Measurements from ENCODE around the gene SEMA3E.
A peak's percentile ranks its signal among the peaks of the same experiment; 100 is the strongest.

Gene SEMA3E

DNA sequence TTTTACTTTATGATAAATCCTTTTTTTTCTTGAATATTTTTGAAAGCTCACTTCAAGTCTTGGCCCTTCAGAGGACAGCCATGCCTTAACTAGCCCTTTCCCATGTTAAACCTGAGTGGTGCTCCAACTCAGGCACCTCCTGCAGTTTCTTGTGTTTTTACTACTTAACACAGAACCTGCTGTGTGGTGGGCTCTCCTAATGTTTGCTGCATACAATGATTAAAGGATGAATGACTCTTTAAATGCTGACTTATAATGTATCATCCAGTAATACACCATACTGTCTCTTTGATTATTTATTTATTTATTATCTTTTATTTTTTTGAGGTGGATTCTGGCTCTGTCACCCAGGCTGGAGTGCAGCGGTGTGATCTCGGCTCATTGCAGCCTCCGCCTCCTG is 179.4 kb downstream of the SEMA3E start:
- H4K20me1 ChIP-seq (ENCODE audit: insufficient read depth) = 0 out of 2 replicates have a peak, but pooled peaks cover 3% of the 10 kb centered on the region
- no peak overlapping the region for H3K27ac ChIP-seq
- TF ChIP-seq, protein P1, sequence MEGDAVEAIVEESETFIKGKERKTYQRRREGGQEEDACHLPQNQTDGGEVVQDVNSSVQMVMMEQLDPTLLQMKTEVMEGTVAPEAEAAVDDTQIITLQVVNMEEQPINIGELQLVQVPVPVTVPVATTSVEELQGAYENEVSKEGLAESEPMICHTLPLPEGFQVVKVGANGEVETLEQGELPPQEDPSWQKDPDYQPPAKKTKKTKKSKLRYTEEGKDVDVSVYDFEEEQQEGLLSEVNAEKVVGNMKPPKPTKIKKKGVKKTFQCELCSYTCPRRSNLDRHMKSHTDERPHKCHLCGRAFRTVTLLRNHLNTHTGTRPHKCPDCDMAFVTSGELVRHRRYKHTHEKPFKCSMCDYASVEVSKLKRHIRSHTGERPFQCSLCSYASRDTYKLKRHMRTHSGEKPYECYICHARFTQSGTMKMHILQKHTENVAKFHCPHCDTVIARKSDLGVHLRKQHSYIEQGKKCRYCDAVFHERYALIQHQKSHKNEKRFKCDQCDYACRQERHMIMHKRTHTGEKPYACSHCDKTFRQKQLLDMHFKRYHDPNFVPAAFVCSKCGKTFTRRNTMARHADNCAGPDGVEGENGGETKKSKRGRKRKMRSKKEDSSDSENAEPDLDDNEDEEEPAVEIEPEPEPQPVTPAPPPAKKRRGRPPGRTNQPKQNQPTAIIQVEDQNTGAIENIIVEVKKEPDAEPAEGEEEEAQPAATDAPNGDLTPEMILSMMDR (conservative IDR thresholded peaks at IDR 0.05; ENCODE audit: low read depth, low read length) = no peak
- no peaks in the 10 kb centered on the region for H3K36me3 ChIP-seq (ENCODE audit: insufficient read depth)
- no peaks in the 10 kb centered on the region for H3K4me1 ChIP-seq (ENCODE audit: low read depth, poor library complexity, severe bottlenecking)
- H2AFZ ChIP-seq (ENCODE audit: low read depth) = no peak overlapping the region
- H3K9ac ChIP-seq = no peak overlapping the region
- H3K4me3 ChIP-seq (IDR thresholded peaks at IDR 0.05; ENCODE audit: insufficient read depth, low read depth, low read length) = no peak overlapping the region
- H3K27me3 ChIP-seq (ENCODE audit: insufficient read depth, low read depth) = no peaks in the 10 kb centered on the region
- no peaks in the 10 kb centered on the region for H3K79me2 ChIP-seq (ENCODE audit: insufficient read depth, low read depth)
- H3K4me2 ChIP-seq = peak overlapping the region; percentile 50; the same call in 1 of the 2 replicates

DNA sequence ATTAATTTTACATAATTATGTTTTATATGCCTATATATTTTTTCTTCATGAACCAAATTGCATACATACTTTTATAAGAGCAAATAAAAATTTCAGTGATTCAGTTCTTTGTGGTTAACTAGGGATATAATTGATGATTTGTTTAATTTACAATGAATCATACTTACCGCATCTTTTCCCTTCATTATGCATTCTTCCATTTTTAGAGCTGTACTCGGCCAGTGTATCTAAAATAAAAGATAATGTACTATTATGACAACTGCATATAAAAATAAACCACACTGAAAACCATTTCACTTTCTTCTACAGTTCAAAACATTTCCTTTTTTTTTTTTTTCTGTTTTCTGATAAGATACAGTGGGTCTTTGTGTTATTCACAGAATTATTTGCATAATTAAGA is 179.9 kb downstream of the SEMA3E start:
- H3K36me3 ChIP-seq (ENCODE audit: insufficient read depth) = no peaks in the 10 kb centered on the region
- no peaks in the 10 kb centered on the region for H3K4me1 ChIP-seq (ENCODE audit: low read depth, poor library complexity, severe bottlenecking)
- no peaks in the 10 kb centered on the region for H3K27me3 ChIP-seq (ENCODE audit: insufficient read depth, low read depth)
- 0 out of 2 replicates have a peak, but pooled peaks cover 3% of the 10 kb centered on the region for H4K20me1 ChIP-seq (ENCODE audit: insufficient read depth)
- H3K9ac ChIP-seq = no peak overlapping the region
- H2AFZ ChIP-seq (ENCODE audit: low read depth) = no peak overlapping the region
- no peaks in the 10 kb centered on the region for H3K79me2 ChIP-seq (ENCODE audit: insufficient read depth, low read depth)
- H3K4me3 ChIP-seq (IDR thresholded peaks at IDR 0.05; ENCODE audit: insufficient read depth, low read depth, low read length) = no peak overlapping the region
- peak overlapping the region; percentile 50 for H3K4me2 ChIP-seq
- TF ChIP-seq, protein P1 (conservative IDR thresholded peaks at IDR 0.05; ENCODE audit: low read depth, low read length) = no peak
- H3K27ac ChIP-seq = no peak overlapping the region; the same call in 1 of the 2 replicates

DNA sequence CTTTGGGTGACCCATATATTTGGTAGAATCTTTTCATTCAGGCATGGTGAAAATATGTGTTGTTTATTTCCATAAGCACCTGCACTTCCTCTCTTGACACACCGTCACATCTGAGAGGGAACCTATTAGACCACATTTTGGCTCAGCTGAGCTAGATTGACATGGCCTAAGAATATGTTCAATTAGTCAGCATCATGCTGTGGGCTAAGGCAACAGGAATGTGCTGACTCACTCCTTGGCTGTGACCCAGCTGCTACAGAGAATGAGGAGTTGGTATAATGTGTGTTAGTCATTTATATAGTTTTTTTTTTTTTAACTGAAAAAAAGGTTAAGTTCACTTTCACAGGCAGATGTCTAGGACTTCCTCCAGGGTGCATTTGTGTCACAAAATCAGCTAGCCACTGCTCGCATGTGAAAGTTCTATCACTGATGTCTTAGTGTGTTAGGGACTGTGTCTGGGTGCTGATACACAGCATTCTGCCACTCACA is 180.6 kb downstream of the SEMA3E start:
- Histone ChIP-seq H4K20me1 (ENCODE audit: insufficient read depth) (0 out of 2 replicates have a peak, but pooled peaks cover 3% of the 10 kb centered on the region), H2AFZ (ENCODE audit: low read depth) (no peak overlapping the region), H3K27ac (peak overlapping the region; percentile 33), H3K9ac (no peak overlapping the region), H3K36me3 (ENCODE audit: insufficient read depth) (no peaks in the 10 kb centered on the region), H3K4me3 (IDR thresholded peaks at IDR 0.05; ENCODE audit: insufficient read depth, low read depth, low read length) (no peak overlapping the region), H3K4me2 (peak overlapping the region; percentile 50), H3K79me2 (ENCODE audit: insufficient read depth, low read depth) (no peaks in the 10 kb centered on the region), H3K27me3 (ENCODE audit: insufficient read depth, low read depth) (no peaks in the 10 kb centered on the region), H3K4me1 (ENCODE audit: low read depth, poor library complexity, severe bottlenecking) (no peaks in the 10 kb centered on the region)
- TF ChIP-seq, protein P1 (conservative IDR thresholded peaks at IDR 0.05; ENCODE audit: low read depth, low read length) = 0 out of 2 replicates have a peak, but pooled peaks have one; percentile 20

DNA sequence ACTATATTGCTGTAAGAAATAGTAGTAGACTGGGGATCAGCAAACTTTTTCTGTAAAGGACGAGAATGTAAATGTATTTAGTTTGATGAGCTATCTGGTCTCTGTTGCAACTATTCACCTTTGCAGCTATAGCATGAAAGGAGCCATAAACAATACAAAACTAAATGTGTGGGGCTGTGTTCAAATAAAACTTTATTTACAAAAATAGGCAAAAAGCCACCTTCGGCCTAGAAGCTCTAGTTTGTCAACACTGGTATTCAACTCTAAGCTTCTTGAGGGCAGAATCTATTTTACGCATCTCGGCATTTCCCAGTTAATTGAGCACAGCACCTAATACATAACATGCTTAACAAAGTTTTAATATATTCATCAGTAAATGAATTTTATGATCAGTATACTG is 181.4 kb downstream of the SEMA3E start:
- Histone ChIP-seq H3K27me3 (ENCODE audit: insufficient read depth, low read depth) (no peaks in the 10 kb centered on the region), H3K79me2 (ENCODE audit: insufficient read depth, low read depth) (no peaks in the 10 kb centered on the region), H4K20me1 (ENCODE audit: insufficient read depth) (0 out of 2 replicates have a peak, but pooled peaks cover 3% of the 10 kb centered on the region), H3K36me3 (ENCODE audit: insufficient read depth) (no peaks in the 10 kb centered on the region), H3K4me3 (IDR thresholded peaks at IDR 0.05; ENCODE audit: insufficient read depth, low read depth, low read length) (no peak overlapping the region), H3K4me1 (ENCODE audit: low read depth, poor library complexity, severe bottlenecking) (no peaks in the 10 kb centered on the region), H3K4me2 (no peak overlapping the region; the same call in 1 of the 2 replicates), H2AFZ (ENCODE audit: low read depth) (no peak overlapping the region), H3K27ac (no peak overlapping the region), H3K9ac (no peak overlapping the region)
- TF ChIP-seq, protein P1 (conservative IDR thresholded peaks at IDR 0.05; ENCODE audit: low read depth, low read length) = no peak

All from KMS-11 (cell line).